ENCODE results near the gene SPAG17.

Gene SPAG17

DNA sequence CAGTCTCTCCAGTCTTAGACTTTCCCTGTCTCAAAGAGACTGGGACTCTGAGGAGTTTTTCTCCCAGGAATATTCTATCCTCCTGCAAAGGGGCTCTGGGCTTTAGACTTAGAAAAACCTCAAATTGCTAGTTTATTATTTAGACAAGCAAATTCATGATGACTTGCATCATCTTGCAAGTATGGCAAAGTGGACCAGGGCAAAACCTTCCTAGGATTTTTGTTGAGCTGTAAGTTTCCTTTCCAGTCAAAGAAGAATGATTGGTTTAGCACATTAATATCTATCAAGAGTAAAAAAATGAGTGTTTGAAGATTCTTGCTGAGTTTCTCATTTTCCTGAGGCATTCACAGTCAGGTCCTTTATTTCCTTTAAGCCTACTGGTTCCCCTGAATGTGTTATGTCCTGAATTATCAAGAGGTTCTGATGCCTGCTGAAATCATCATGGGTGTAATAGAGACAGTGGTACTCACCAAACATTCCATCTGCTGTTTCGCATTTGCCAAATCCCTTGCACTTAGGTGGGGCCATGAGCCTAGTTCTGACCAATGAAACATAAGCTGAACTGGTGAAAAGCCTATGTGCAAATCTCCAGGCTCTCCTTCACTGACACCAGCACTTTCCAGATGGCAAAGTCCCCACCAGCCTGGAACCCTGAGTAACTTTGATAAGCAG lies 25.2 kb upstream of the SPAG17 start:
- DNase-seq (ENCODE audit: extremely low read depth, low read depth) = no peak
- TF ChIP-seq, protein P1, sequence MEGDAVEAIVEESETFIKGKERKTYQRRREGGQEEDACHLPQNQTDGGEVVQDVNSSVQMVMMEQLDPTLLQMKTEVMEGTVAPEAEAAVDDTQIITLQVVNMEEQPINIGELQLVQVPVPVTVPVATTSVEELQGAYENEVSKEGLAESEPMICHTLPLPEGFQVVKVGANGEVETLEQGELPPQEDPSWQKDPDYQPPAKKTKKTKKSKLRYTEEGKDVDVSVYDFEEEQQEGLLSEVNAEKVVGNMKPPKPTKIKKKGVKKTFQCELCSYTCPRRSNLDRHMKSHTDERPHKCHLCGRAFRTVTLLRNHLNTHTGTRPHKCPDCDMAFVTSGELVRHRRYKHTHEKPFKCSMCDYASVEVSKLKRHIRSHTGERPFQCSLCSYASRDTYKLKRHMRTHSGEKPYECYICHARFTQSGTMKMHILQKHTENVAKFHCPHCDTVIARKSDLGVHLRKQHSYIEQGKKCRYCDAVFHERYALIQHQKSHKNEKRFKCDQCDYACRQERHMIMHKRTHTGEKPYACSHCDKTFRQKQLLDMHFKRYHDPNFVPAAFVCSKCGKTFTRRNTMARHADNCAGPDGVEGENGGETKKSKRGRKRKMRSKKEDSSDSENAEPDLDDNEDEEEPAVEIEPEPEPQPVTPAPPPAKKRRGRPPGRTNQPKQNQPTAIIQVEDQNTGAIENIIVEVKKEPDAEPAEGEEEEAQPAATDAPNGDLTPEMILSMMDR (IDR thresholded peaks at IDR 0.05; ENCODE audit: low read depth, low read length) = no peak

DNA sequence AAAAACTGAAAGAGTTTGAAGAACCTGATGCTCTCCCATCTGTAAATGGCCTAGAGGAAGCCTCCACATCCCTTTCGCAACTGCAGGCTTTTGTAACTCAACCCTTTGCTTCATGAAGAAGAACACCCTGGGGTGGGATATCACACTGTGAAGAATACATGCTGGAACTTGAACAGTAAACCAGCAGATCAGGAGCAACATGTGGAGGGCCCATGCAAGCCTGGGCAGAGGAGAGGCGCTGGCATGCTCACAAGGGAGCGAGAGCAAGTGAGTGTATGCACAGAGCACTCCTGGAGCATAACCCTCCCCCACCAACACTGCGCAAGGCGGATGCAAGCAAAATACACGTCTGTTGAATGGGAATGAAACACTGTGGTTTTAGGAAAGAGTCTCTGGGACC lies 24.6 kb upstream of the SPAG17 start:
- DNase-seq (ENCODE audit: extremely low read depth, low read depth) = no peak
- TF ChIP-seq, protein P1 (IDR thresholded peaks at IDR 0.05; ENCODE audit: low read depth, low read length) = no peak

DNA sequence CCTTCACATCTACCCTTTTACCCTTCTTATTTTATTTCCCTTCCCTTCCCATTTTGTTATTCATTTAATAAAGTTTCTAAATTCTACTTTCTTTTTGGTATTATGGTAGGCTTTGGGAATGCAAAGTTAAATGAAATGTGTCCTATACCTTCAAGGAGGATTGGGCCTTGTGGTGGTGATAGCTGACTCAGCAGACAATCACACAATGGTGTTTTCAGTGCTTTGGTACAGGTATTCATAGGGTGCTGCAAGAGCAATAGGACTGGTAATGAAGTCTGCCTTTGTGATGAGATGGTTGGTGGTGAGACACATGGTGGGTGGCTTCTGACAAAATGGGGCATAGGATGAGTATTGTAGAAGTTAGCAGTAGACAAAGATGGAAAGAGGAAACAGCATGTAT lies 21.9 kb upstream of the SPAG17 start:
- TF ChIP-seq, protein P1 (IDR thresholded peaks at IDR 0.05; ENCODE audit: low read depth, low read length) = no peak
- no peak for DNase-seq (ENCODE audit: extremely low read depth, low read depth)

DNA sequence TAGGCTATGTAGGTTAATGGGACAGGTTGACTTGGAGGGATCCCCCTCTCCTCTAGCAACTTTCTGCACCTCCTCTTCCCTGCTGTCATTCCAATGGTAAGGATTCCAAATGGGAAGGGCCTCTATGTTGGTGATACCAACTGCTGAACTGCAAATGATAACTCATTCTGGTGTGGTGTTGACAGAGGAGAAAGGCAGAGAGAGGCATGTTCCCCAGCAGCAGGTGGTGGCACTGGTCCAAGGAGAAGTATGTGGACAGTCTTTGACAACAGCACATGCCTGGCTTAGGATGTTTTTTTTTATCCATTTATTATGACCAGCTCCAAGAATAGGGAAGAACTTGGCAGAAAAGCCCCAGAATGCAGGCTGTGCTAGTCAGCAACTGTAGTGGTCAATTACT lies 19.6 kb upstream of the SPAG17 start:
- no peak for DNase-seq (ENCODE audit: extremely low read depth, low read depth)

DNA sequence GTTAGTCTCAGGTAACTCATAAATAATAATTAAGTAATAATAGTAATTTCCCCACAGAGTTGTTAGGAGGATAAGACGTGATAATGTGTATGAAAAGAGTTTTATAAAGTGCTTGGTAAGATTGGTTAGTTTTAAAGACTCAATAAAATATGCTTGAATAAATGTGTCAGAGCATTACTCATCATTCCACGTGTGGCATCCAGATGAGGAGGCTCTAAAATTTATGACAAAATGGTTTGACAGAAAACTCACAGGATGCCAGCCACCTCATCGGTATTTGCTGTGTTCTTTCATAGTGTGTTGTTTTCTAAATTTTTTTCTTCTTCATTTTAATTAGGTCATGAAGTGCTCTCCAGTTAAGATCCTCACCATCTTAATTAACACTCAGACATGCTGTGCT lies 19.1 kb upstream of the SPAG17 start:
- DNase-seq (ENCODE audit: extremely low read depth, low read depth) = no peak
- TF ChIP-seq, protein P1 (IDR thresholded peaks at IDR 0.05; ENCODE audit: low read depth, low read length) = no peak

More for the DNA sequence above, 19.6 kb upstream of the SPAG17 start:
- TF ChIP-seq, protein P1 (IDR thresholded peaks at IDR 0.05; ENCODE audit: low read depth, low read length) = no peak

DNA sequence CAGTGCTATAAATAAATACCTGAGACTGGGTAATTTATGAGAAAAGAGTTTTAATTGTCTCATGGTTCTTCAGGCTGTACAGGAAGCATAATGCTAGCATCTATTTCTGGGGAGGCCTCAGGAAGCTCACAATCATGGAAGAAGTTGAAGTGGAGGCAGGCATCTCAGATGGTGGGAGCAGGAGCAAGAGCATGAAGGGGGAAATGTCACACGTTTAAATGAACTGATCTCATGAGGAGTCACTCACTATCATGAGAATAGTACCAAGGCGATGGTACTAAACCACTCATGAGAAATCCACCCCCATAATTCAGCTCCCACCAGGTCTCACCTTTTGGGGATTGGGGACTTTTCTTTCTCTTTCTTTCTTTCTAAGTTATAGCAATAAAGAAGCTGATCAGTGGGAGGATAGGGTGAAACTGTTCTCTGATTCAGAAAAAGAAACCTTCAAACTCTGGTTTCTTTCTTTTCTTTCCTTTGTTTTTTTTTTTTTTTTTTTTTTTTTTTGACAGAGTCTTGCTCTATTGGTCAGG lies 17.1 kb upstream of the SPAG17 start:
- no peak for DNase-seq (ENCODE audit: extremely low read depth, low read depth)
- TF ChIP-seq, protein P1 (IDR thresholded peaks at IDR 0.05; ENCODE audit: low read depth, low read length) = no peak

DNA sequence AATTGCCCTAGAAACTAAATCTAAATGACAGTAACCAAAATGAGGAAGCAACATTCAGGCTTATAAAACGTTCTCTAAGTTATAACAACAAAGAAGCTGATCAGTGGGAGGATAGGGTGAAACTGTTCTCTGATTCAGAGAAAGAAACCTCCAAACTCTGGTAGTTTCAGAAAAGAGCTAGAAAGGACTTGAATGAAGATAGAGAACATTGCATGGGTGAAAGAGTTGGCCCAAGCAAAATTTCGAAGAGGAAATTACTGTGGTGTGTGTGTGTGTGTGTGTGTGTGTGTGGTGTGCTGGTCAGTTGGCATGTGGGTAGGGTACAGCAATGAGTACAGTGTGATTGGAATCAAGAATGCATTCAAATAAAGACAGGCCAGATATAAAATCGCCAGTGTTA lies 16.5 kb upstream of the SPAG17 start:
- TF ChIP-seq, protein P1 (IDR thresholded peaks at IDR 0.05; ENCODE audit: low read depth, low read length) = no peak
- DNase-seq (ENCODE audit: extremely low read depth, low read depth) = no peak
